SK-N-SH (cell line): ENCODE measurements around the gene CDC42EP3. TPM values are rescaled to one million over a fixed set of nuclear protein-coding genes. Genes with fewer than 3 reads are reported as not detected.

ENCODE experiments used
- CTCF ChIA-PET: fragments of 300-600, 350-600 bp; formaldehyde crosslinking; extraction: SDS; loops from one replicate; lab custom pipeline; 2021; lab: Yijun Ruan, JAX
- POLR2A ChIA-PET: fragments of 350-600 bp; sonication (Branson Sonifier 250); formaldehyde crosslinking; extraction: SDS; loops from one replicate; lab custom pipeline; 2020; ENCODE audit warnings: antibody characterized with exemption, inconsistent platforms; lab: Yijun Ruan, JAX
- DNase-seq: peaks from one replicate; pipeline ENCODE4 v3.0.0; 2012
- H2AFZ ChIP-seq: fragments of 200-600 bp; sonication (generic); 2 replicates; pipeline ENCODE4 v1.8.1; 2016; ENCODE audit warnings: antibody characterized with exemption, mild to moderate bottlenecking, low read depth
- H3F3A ChIP-seq: fragments of 200-600 bp; sonication (generic); replicated peaks from 2 replicates; pipeline ENCODE3; 2016; ENCODE audit warnings: antibody characterized with exemption, mild to moderate bottlenecking; ENCODE audit not compliant: insufficient read depth
- H3K27ac ChIP-seq, 2 experiments: fragments of 200-500 bp in 1 of 2; fragments of 200-600 bp in 1 of 2; sonication (Bioruptor generic) in 1 of 2; sonication (generic), shearing (Covaris generic) in 1 of 2; 2 replicates each; pipeline versions ENCODE4 v1.5.1 to v1.6.1; 2014 to 2016; ENCODE audit warnings: low read depth in 2 of 2, inconsistent platforms in 1 of 2, low read length in 1 of 2, mild to moderate bottlenecking in 1 of 2, mixed read lengths in 1 of 2
- H3K27me3 ChIP-seq: fragments of 200-600 bp; sonication (generic), shearing (Covaris generic); 2 replicates; pipeline ENCODE4 v1.6.1; 2016; ENCODE audit warnings: mixed run types; ENCODE audit not compliant: insufficient read depth
- H3K36me3 ChIP-seq, 2 experiments: fragments of 200-500 bp in 1 of 2; fragments of 200-600 bp in 1 of 2; sonication (Bioruptor generic) in 1 of 2; sonication (generic) in 1 of 2; replicated peaks in 1 of 2; 2 replicates each; pipeline versions ENCODE3 to v1.5.1; 2014 to 2016; ENCODE audit warnings: low read length in 1 of 2, mild to moderate bottlenecking in 1 of 2; ENCODE audit not compliant: insufficient read depth in 2 of 2, control insufficient read depth in 1 of 2
- H3K4me1 ChIP-seq, 2 experiments: fragments of 200-500 bp in 1 of 2; fragments of 200-600 bp in 1 of 2; sonication (Bioruptor generic) in 1 of 2; sonication (generic), shearing (Covaris generic) in 1 of 2; 2 replicates each; pipeline versions ENCODE4 v1.5.1 to v1.6.1; 2014 to 2016; ENCODE audit warnings: low read depth in 1 of 2, low read length in 1 of 2, mixed run types in 1 of 2; ENCODE audit not compliant: insufficient read depth in 2 of 2, control insufficient read depth in 1 of 2
- H3K4me2 ChIP-seq: fragments of 200-600 bp; sonication (generic), shearing (Covaris generic); 2 replicates; pipeline ENCODE4 v1.6.1; 2017; ENCODE audit warnings: mixed run types
- H3K4me3 ChIP-seq, 2 experiments: fragments of 200-500 bp in 1 of 2; fragments of 200-600 bp in 1 of 2; sonication (Bioruptor generic) in 1 of 2; sonication (generic), shearing (Covaris generic) in 1 of 2; 2 replicates each; pipeline versions ENCODE4 v1.5.1 to v1.8.1; 2014 to 2016; ENCODE audit warnings: low read depth in 2 of 2, inconsistent platforms in 1 of 2, low read length in 1 of 2, mild to moderate bottlenecking in 1 of 2, mixed read lengths in 1 of 2, moderate library complexity in 1 of 2
- H3K79me2 ChIP-seq: fragments of 200-600 bp; sonication (generic); 2 replicates; pipeline ENCODE4 v1.8.1; 2017; ENCODE audit warnings: mild to moderate bottlenecking; ENCODE audit not compliant: insufficient read depth
- H3K9ac ChIP-seq: fragments of 200-600 bp; sonication (generic); 2 replicates; pipeline ENCODE4 v1.6.1; 2017; ENCODE audit warnings: mixed run types
- H3K9me2 ChIP-seq: fragments of 200-600 bp; sonication (generic); 2 replicates; pipeline ENCODE4 v1.6.1; 2017; ENCODE audit warnings: mixed run types
- H3K9me3 ChIP-seq: fragments of 200-600 bp; sonication (generic); 2 replicates; pipeline ENCODE4 v1.6.1; 2017; ENCODE audit warnings: mixed run types, mild to moderate bottlenecking, moderate library complexity
- H4K20me1 ChIP-seq: fragments of 200-600 bp; sonication (generic); 2 replicates; pipeline ENCODE4 v1.6.1; 2017; ENCODE audit warnings: mild to moderate bottlenecking, mixed run types; ENCODE audit not compliant: insufficient read depth
- CHD2 ChIP-seq: fragments of 150-350 bp; IDR thresholded peaks from 2 replicates; pipeline ENCODE4 v1.6.1; 2018; ENCODE audit warnings: low read length; ENCODE audit not compliant: partially characterized antibody
- ELF1 ChIP-seq: IDR thresholded peaks from 2 replicates; pipeline ENCODE4 v1.4.0; 2012
- EZH2phosphoT487 ChIP-seq: fragments of 200-600 bp; sonication (generic); IDR thresholded peaks from 2 replicates; pipeline ENCODE4 v1.6.1; 2017; ENCODE audit warnings: low read depth, mixed run types, mild to moderate bottlenecking, antibody characterized with exemption, moderate library complexity, borderline replicate concordance
- FOSL2 ChIP-seq: IDR thresholded peaks from 2 replicates; pipeline ENCODE4 v1.4.0; 2012; ENCODE audit warnings: low read depth, mild to moderate bottlenecking, moderate library complexity, borderline replicate concordance
- FOXJ3 ChIP-seq: sonication (generic); formaldehyde crosslinking; IDR thresholded peaks from 2 replicates; pipeline ENCODE4 v1.5.1; 2020; ENCODE audit warnings: mild to moderate bottlenecking, missing genetic modification reagents
- FOXM1 ChIP-seq: IDR thresholded peaks from 2 replicates; pipeline ENCODE4 v1.4.0; 2012; ENCODE audit warnings: low read depth, mild to moderate bottlenecking
- GATA2 ChIP-seq: sonication (generic); formaldehyde crosslinking; IDR thresholded peaks from 2 replicates; pipeline ENCODE4 v1.5.0; 2020; ENCODE audit warnings: mild to moderate bottlenecking, missing genetic modification reagents
- MEF2A ChIP-seq: IDR thresholded peaks from 2 replicates; pipeline ENCODE4 v1.4.0; 2012; ENCODE audit warnings: low read depth, borderline replicate concordance
- MXI1 ChIP-seq: IDR thresholded peaks from 2 replicates; pipeline ENCODE4 v1.6.1; 2012; ENCODE audit warnings: mild to moderate bottlenecking, low read depth, low read length, improper control_type of control experiment
- NFIC ChIP-seq: IDR thresholded peaks from 2 replicates; pipeline ENCODE4 v1.4.0; 2012; ENCODE audit warnings: borderline replicate concordance
- NRF1 ChIP-seq: IDR thresholded peaks from 2 replicates; pipeline ENCODE4 v1.6.1; 2012; ENCODE audit warnings: low read depth, mild to moderate bottlenecking, low read length
- POLR2AphosphoS5 ChIP-seq: IDR thresholded peaks from 2 replicates; pipeline ENCODE4 v1.6.1; 2012; ENCODE audit warnings: low read depth, low read length
- RAD21 ChIP-seq: IDR thresholded peaks from 2 replicates; pipeline ENCODE4 v1.6.1; 2012; ENCODE audit warnings: mild to moderate bottlenecking, low read length
- RFX5 ChIP-seq: IDR thresholded peaks from 2 replicates; pipeline ENCODE4 v1.6.1; 2012; ENCODE audit warnings: mild to moderate bottlenecking, improper control_type of control experiment, low read length
- SIN3A ChIP-seq: IDR thresholded peaks from 2 replicates; pipeline ENCODE4 v1.6.1; 2012; ENCODE audit warnings: low read depth, mild to moderate bottlenecking, low read length, moderate library complexity, borderline replicate concordance
- SMC3 ChIP-seq: IDR thresholded peaks from 2 replicates; pipeline ENCODE4 v1.6.1; 2012; ENCODE audit warnings: low read depth, low read length, improper control_type of control experiment
- TAF1 ChIP-seq: IDR thresholded peaks from 2 replicates; pipeline ENCODE4 v1.6.1; 2012; ENCODE audit warnings: low read depth, mild to moderate bottlenecking, low read length, moderate library complexity, borderline replicate concordance
- TCF12 ChIP-seq: IDR thresholded peaks from 2 replicates; pipeline ENCODE4 v1.4.0; 2012
- WGBS: methylation state at CpG from one replicate; pipeline ENCODE4 v1.1.6; 2017; ENCODE audit warnings: low lambda C conversion rate; 5-methylcytosine and 5-hydroxymethylcytosine counted together
- polyA plus RNA-seq, 3 experiments: library from polyadenylated mRNA; depleted of rRNA; stranded (reverse); fragments of >200 nt; gene quantifications; 2 replicates each; pipeline ENCODE4 v1.2.3, GENCODE V29; 2012
- TF ChIP-seq, protein P1 (sequence below): IDR thresholded peaks from 2 replicates; pipeline ENCODE4 v1.4.0; 2012; ENCODE audit warnings: low read depth, borderline replicate concordance
- TF ChIP-seq, protein P2 (sequence below): IDR thresholded peaks from 2 replicates; pipeline ENCODE4 v1.4.0; 2012; ENCODE audit warnings: low read depth
- TF ChIP-seq, protein P3 (sequence below): IDR thresholded peaks from 2 replicates; pipeline ENCODE4 v1.4.0; 2012; ENCODE audit warnings: low read depth, borderline replicate concordance
- TF ChIP-seq, protein P4 (sequence below): IDR thresholded peaks from 2 replicates; pipeline ENCODE4; 2012
- TF ChIP-seq, protein P5 (sequence below): fragments of 150-350 bp; IDR thresholded peaks from 2 replicates; pipeline ENCODE4 v1.6.1; 2016; ENCODE audit warnings: mild to moderate bottlenecking, low read depth, low read length
- TF ChIP-seq, protein P6 (sequence below): IDR thresholded peaks from 2 replicates; pipeline ENCODE4 v1.6.1; 2012; ENCODE audit warnings: mild to moderate bottlenecking, low read depth, low read length, moderate library complexity

Gene CDC42EP3
- polyA plus RNA-seq, 1 of the 3 experiments (the other 2 are of a cell fraction) = 87.5 TPM

DNA sequence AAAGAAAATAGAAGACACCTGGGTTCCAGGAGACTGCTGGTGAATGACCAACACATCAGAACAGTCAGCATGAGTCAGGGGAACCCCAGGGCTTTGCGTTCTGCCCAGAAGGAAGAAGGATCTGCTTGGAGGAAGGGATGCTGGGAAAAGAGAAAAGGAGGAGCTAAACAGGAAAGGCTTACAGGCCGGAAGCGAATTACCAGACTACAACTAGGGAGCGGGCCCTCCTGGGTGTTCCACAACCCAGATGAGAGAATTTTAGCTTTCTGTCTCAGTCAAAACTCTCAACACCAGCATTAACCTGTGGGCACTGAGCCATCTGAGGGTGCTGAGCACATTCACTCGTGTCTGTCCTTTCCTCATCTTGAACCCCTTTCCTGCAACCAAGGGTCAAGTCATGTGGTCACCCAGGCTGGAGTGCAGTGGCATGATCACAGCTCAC lies 19.2 kb downstream of the CDC42EP3 start:
- Histone ChIP-seq H4K20me1 (peaks cover 74% of the 10 kb centered on the region), H2AFZ (no peak overlapping the region), H3K4me2 (peak overlapping the region; percentile 46), H3K4me1 (peaks cover 56 to 64% of the 10 kb centered on the region in 2 experiments), H3K9ac (no peak overlapping the region), H3K27ac (peak overlapping the region; percentile 16 to 77; a peak in 3 of 4 replicates), H3K36me3 (peaks cover 45 to 71% of the 10 kb centered on the region in 2 experiments), H3K27me3 (no peaks in the 10 kb centered on the region), H3K9me3 (no peaks in the 10 kb centered on the region), H3F3A (peaks cover 71% of the 10 kb centered on the region), H3K9me2 (no peaks in the 10 kb centered on the region), H3K4me3 (0 out of 4 replicates have a peak overlapping the region, but pooled peaks of 1 of the 2 experiments have one; percentile 12), H3K79me2 (peaks cover 99% of the 10 kb centered on the region)
- WGBS = 61% methylated on average over 5 of the region's 5 CpGs
- ChIA-PET CTCF (interaction anchor here (1.5 to 5.8 kb wide), 2 partner anchors 83 to 225 kb away, joined by 3 to 31 read pairs; no protein-coding TSS in a partner anchor), POLR2A (no interaction called here)
- no peak for DNase-seq
- TF ChIP-seq, protein P1, sequence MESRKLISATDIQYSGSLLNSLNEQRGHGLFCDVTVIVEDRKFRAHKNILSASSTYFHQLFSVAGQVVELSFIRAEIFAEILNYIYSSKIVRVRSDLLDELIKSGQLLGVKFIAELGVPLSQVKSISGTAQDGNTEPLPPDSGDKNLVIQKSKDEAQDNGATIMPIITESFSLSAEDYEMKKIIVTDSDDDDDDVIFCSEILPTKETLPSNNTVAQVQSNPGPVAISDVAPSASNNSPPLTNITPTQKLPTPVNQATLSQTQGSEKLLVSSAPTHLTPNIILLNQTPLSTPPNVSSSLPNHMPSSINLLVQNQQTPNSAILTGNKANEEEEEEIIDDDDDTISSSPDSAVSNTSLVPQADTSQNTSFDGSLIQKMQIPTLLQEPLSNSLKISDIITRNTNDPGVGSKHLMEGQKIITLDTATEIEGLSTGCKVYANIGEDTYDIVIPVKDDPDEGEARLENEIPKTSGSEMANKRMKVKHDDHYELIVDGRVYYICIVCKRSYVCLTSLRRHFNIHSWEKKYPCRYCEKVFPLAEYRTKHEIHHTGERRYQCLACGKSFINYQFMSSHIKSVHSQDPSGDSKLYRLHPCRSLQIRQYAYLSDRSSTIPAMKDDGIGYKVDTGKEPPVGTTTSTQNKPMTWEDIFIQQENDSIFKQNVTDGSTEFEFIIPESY = no peak
- TF ChIP-seq NFIC = peak; percentile 53; the same call in 1 of the 2 replicates
- TF ChIP-seq SIN3A = peak; percentile 72; the same call in 1 of the 2 replicates
- no peak for TF ChIP-seq FOXM1
- peak; percentile 73; the same call in 1 of the 2 replicates for TF ChIP-seq POLR2AphosphoS5
- TF ChIP-seq, protein P2, sequence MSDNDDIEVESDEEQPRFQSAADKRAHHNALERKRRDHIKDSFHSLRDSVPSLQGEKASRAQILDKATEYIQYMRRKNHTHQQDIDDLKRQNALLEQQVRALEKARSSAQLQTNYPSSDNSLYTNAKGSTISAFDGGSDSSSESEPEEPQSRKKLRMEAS = peak; percentile 70
- TF ChIP-seq TCF12 = peak; percentile 89
- TF ChIP-seq, protein P3, sequence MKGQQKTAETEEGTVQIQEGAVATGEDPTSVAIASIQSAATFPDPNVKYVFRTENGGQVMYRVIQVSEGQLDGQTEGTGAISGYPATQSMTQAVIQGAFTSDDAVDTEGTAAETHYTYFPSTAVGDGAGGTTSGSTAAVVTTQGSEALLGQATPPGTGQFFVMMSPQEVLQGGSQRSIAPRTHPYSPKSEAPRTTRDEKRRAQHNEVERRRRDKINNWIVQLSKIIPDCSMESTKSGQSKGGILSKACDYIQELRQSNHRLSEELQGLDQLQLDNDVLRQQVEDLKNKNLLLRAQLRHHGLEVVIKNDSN = no peak
- TF ChIP-seq, protein P4, sequence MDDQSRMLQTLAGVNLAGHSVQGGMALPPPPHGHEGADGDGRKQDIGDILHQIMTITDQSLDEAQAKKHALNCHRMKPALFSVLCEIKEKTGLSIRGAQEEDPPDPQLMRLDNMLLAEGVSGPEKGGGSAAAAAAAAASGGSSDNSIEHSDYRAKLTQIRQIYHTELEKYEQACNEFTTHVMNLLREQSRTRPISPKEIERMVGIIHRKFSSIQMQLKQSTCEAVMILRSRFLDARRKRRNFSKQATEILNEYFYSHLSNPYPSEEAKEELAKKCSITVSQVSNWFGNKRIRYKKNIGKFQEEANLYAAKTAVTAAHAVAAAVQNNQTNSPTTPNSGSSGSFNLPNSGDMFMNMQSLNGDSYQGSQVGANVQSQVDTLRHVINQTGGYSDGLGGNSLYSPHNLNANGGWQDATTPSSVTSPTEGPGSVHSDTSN = peak; percentile 50
- peak; percentile 93 for TF ChIP-seq FOSL2
- no peak for TF ChIP-seq SMC3
- TF ChIP-seq RFX5 = no peak
- TF ChIP-seq FOXJ3 = no peak
- no peak for TF ChIP-seq NRF1
- TF ChIP-seq, protein P5, sequence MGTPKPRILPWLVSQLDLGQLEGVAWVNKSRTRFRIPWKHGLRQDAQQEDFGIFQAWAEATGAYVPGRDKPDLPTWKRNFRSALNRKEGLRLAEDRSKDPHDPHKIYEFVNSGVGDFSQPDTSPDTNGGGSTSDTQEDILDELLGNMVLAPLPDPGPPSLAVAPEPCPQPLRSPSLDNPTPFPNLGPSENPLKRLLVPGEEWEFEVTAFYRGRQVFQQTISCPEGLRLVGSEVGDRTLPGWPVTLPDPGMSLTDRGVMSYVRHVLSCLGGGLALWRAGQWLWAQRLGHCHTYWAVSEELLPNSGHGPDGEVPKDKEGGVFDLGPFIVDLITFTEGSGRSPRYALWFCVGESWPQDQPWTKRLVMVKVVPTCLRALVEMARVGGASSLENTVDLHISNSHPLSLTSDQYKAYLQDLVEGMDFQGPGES = no peak
- TF ChIP-seq MEF2A = no peak
- TF ChIP-seq, protein P6, sequence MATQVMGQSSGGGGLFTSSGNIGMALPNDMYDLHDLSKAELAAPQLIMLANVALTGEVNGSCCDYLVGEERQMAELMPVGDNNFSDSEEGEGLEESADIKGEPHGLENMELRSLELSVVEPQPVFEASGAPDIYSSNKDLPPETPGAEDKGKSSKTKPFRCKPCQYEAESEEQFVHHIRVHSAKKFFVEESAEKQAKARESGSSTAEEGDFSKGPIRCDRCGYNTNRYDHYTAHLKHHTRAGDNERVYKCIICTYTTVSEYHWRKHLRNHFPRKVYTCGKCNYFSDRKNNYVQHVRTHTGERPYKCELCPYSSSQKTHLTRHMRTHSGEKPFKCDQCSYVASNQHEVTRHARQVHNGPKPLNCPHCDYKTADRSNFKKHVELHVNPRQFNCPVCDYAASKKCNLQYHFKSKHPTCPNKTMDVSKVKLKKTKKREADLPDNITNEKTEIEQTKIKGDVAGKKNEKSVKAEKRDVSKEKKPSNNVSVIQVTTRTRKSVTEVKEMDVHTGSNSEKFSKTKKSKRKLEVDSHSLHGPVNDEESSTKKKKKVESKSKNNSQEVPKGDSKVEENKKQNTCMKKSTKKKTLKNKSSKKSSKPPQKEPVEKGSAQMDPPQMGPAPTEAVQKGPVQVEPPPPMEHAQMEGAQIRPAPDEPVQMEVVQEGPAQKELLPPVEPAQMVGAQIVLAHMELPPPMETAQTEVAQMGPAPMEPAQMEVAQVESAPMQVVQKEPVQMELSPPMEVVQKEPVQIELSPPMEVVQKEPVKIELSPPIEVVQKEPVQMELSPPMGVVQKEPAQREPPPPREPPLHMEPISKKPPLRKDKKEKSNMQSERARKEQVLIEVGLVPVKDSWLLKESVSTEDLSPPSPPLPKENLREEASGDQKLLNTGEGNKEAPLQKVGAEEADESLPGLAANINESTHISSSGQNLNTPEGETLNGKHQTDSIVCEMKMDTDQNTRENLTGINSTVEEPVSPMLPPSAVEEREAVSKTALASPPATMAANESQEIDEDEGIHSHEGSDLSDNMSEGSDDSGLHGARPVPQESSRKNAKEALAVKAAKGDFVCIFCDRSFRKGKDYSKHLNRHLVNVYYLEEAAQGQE = peak; percentile 40; the same call in 1 of the 2 replicates
- TF ChIP-seq TAF1 = peak; percentile 23; the same call in 1 of the 2 replicates
- TF ChIP-seq GATA2 (CRISPR knock-in tag) = no peak
- TF ChIP-seq ELF1 = peak; percentile 49; the same call in 1 of the 2 replicates
- no peak for TF ChIP-seq CHD2
- TF ChIP-seq MXI1 = no peak
- TF ChIP-seq RAD21 = no peak
- no peak for TF ChIP-seq EZH2phosphoT487
